CD4-positive, alpha-beta T cell (primary cell): ENCODE measurements around the gene PIP4K2A. TPM values are rescaled to one million over a fixed set of nuclear protein-coding genes. Genes with fewer than 3 reads are reported as not detected.
A peak's percentile ranks its signal among the peaks of the same experiment; 100 is the strongest.

Experiments
- ATAC-seq: fragments of 200-7000 bp; cut with Tn5 transposase; one replicate; pipeline ENCODE4 v1.10.0; 2022; ENCODE audit warnings: mild to moderate bottlenecking; ENCODE audit not compliant: poor library complexity
- CTCF ChIA-PET: fragments of 350-600 bp; sonication (Branson Sonifier 250); formaldehyde crosslinking; loops from one replicate; lab custom pipeline; 2021; ENCODE audit warnings: antibody characterized with exemption, inconsistent platforms; lab: Charles Lee
- POLR2A ChIA-PET: fragments of 350-600 bp; sonication (Branson Sonifier 250); formaldehyde crosslinking; loops from one replicate; lab custom pipeline; 2021; ENCODE audit warnings: antibody characterized with exemption, inconsistent platforms; lab: Charles Lee
- DNase-seq, 14 experiments: peaks; one replicate each; pipeline ENCODE4 v3.0.0-alpha.2; 2013 to 2020; ENCODE audit warnings: mixed read lengths in 2 of 14
- H3K27ac ChIP-seq, 2 donors: one replicate each; pipeline versions ENCODE4 v1.5.1 to v1.7.0; 2013; ENCODE audit warnings: low read length in 2 of 2, low read depth in 1 of 2, mild to moderate bottlenecking in 1 of 2
- H3K27me3 ChIP-seq, 2 experiments: 1 replicate in 1 of 2; 2 replicates in 1 of 2; pipeline versions ENCODE4 v1.6.1 to v1.7.0; 2013; ENCODE audit warnings: low read length in 2 of 2, control low read depth in 1 of 2, mild to moderate bottlenecking in 1 of 2, moderate library complexity in 1 of 2; ENCODE audit not compliant: insufficient read depth in 2 of 2, control insufficient read depth in 1 of 2
- H3K36me3 ChIP-seq: one replicate; pipeline ENCODE4 v1.6.1; 2013; ENCODE audit warnings: low read length, control low read depth; ENCODE audit not compliant: insufficient read depth
- H3K4me1 ChIP-seq: one replicate; pipeline ENCODE4 v1.6.1; 2013; ENCODE audit warnings: low read length, control low read depth; ENCODE audit not compliant: insufficient read depth
- H3K4me3 ChIP-seq: one replicate; pipeline ENCODE4 v1.5.1; 2013; ENCODE audit warnings: mild to moderate bottlenecking, low read length, moderate library complexity
- H3K9me3 ChIP-seq, 2 experiments: 1 replicate in 1 of 2; 2 replicates in 1 of 2; pipeline versions ENCODE4 v1.6.1 to v1.7.0; 2013; ENCODE audit warnings: low read length in 2 of 2, mild to moderate bottlenecking in 2 of 2, control low read depth in 1 of 2, moderate library complexity in 1 of 2; ENCODE audit not compliant: control insufficient read depth in 1 of 2, insufficient read depth in 1 of 2
- H3K27ac Mint-ChIP-seq: one replicate; pipeline ENCODE4 v1.8.0; 2020; ENCODE audit warnings: mixed read lengths
- H3K27me3 Mint-ChIP-seq: one replicate; pipeline ENCODE4 v1.8.0; 2021; ENCODE audit warnings: mixed read lengths
- H3K36me3 Mint-ChIP-seq: one replicate; pipeline ENCODE4 v1.8.0; 2021; ENCODE audit warnings: low read depth, mixed read lengths
- H3K4me1 Mint-ChIP-seq: one replicate; pipeline ENCODE4 v1.8.0; 2021; ENCODE audit warnings: low read depth, mixed read lengths
- H3K4me3 Mint-ChIP-seq: one replicate; pipeline ENCODE4 v1.8.0; 2020; ENCODE audit warnings: mild to moderate bottlenecking, mixed read lengths
- H3K9me3 Mint-ChIP-seq: one replicate; pipeline ENCODE4 v1.8.0; 2020; ENCODE audit warnings: mixed read lengths
- intact Hi-C, 2 experiments: fragments of 100-400 bp; cut with DNase I in 1 of 2; cut with micrococcal nuclease in 1 of 2; formaldehyde crosslinking; loops; one replicate each; pipeline versions ENCODE4 v1.15.1 to v1.9.0; 2023 to 2025; cut with DNase I, micrococcal nuclease
- total RNA-seq, 174 experiments: library from RNA in 2 of 174; stranded (reverse) in 2 of 174; gene quantifications; one replicate each; pipeline ENCODE4 v1.2.3 and lab custom pipeline; 2021 to 2026
- TF ChIP-seq, protein P1 (sequence below): fragments of 200-600 bp; IDR thresholded peaks from one replicate; pipeline ENCODE4 v1.8.0; 2022; ENCODE audit warnings: antibody characterized with exemption, mild to moderate bottlenecking

Gene PIP4K2A
- total RNA-seq, 2 experiments from 2014 or later: 75.4 to 87.2 TPM

DNA sequence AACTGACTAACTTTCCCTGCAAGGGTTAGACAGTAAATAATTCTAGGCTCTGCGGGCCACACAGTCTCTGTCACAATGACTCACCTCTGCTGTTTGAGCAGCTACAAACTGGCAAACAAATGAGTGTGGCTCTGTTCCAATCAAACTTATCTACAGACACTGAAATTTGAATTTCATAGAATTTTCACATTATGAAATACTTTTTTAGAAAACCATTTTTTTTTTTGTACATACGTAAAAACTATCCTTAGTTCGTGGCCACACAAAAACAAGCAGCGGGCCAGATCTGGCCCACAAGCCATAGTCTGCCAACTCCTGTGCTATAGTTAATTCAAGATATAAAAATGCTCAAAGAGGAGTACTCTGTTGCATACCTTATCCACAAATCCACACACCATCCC is 32.6 kb downstream of the PIP4K2A start:
- ChIA-PET CTCF (interaction anchor here (0.9 to 2.0 kb wide), 4 partner anchors 12 to 32 kb away, joined by 3 to 14 read pairs (median 6); no protein-coding TSS in a partner anchor), POLR2A (interaction anchor here (0.6 to 5.2 kb wide), 19 partner anchors 11 to 280 kb away, joined by 3 to 57 read pairs (median 9); partner anchors contain the start of gene PIP4K2A)
- no peaks in the 10 kb centered on the region for H3K9me3 Mint-ChIP-seq
- intact Hi-C loops: loop anchor here in 1 of 2 experiments (1.0 to 2.0 kb wide), 3 partner anchors 15 to 71 kb away; no protein-coding TSS in a partner anchor
- peak overlapping the region; percentile 61 for H3K4me3 Mint-ChIP-seq
- Histone ChIP-seq H3K4me1 (peaks cover 76% of the 10 kb centered on the region), H3K27me3 (no peaks in the 10 kb centered on the region), H3K27ac (peak overlapping the region; percentile 66 to 75), H3K4me3 (no peak overlapping the region), H3K9me3 (no peaks in the 10 kb centered on the region), H3K36me3 (no peaks in the 10 kb centered on the region)
- peak overlapping the region; percentile 99 for H3K27ac Mint-ChIP-seq
- peaks cover 92% of the 10 kb centered on the region for H3K4me1 Mint-ChIP-seq
- no peaks in the 10 kb centered on the region for H3K27me3 Mint-ChIP-seq
- TF ChIP-seq, protein P1, sequence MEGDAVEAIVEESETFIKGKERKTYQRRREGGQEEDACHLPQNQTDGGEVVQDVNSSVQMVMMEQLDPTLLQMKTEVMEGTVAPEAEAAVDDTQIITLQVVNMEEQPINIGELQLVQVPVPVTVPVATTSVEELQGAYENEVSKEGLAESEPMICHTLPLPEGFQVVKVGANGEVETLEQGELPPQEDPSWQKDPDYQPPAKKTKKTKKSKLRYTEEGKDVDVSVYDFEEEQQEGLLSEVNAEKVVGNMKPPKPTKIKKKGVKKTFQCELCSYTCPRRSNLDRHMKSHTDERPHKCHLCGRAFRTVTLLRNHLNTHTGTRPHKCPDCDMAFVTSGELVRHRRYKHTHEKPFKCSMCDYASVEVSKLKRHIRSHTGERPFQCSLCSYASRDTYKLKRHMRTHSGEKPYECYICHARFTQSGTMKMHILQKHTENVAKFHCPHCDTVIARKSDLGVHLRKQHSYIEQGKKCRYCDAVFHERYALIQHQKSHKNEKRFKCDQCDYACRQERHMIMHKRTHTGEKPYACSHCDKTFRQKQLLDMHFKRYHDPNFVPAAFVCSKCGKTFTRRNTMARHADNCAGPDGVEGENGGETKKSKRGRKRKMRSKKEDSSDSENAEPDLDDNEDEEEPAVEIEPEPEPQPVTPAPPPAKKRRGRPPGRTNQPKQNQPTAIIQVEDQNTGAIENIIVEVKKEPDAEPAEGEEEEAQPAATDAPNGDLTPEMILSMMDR: no peak
- H3K36me3 Mint-ChIP-seq: no peaks in the 10 kb centered on the region
- DNase-seq (peak; percentile 28 to 82 (median 49)), ATAC-seq (peak; percentile 66)

DNA sequence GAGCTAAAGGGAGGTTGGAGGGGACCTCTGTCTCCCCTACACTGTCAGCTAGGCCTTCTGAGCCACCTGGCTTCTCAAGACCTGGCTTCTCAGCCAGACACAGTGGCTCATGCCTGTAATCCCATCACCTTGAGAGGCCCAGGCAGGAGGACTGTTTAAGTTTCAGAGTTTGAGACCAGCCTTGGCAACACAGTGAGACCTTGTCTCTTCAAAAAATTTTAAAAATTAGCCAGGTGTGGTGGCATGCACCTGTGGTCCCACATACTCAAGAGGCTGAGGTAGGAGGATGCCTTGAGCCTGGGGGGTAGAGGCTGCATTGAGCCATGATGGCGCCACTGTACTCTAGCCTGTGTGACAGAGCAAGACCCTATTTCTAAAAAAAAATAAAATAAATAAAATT is 33.1 kb downstream of the PIP4K2A start:
- no peaks in the 10 kb centered on the region for H3K36me3 ChIP-seq
- H3K4me3 ChIP-seq: no peak overlapping the region
- Mint-ChIP-seq H3K27me3 (no peaks in the 10 kb centered on the region), H3K9me3 (no peaks in the 10 kb centered on the region), H3K36me3 (no peaks in the 10 kb centered on the region), H3K4me1 (peaks cover 95% of the 10 kb centered on the region), H3K27ac (peak overlapping the region; percentile 99), H3K4me3 (peak overlapping the region; percentile 12)
- intact Hi-C loops: no loop called here
- H3K4me1 ChIP-seq: peaks cover 76% of the 10 kb centered on the region
- peak overlapping the region; percentile 66 to 76 for H3K27ac ChIP-seq
- TF ChIP-seq, protein P1: no peak
- POLR2A ChIA-PET: interaction anchor here (0.7 to 5.2 kb wide), 16 partner anchors 10 to 281 kb away, joined by 3 to 57 read pairs (median 10); partner anchors contain the start of gene PIP4K2A
- DNase-seq: no peak
- no peaks in the 10 kb centered on the region for H3K27me3 ChIP-seq
- no peaks in the 10 kb centered on the region for H3K9me3 ChIP-seq
- no peak for ATAC-seq
- CTCF ChIA-PET: interaction anchor here (0.9 to 2.0 kb wide), 4 partner anchors 11 to 32 kb away, joined by 3 to 14 read pairs (median 6); no protein-coding TSS in a partner anchor

DNA sequence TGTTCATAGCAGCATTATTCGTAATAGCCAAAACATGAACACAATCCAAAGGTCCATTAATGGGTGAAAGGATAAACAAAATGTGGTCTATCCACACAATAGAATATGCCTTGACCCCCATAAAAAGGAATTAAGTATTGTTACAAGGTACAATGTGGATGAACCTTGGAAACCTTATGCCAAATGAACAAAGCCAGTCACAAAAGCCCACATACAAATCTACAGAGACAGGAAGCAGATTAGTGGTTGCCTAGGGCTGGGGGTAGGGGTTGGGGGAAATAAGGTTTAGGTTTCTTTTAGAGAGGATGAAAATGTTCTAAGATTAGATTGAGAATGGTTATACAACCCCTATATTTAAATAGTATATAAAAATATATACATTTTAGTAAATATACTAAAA is 34.8 kb downstream of the PIP4K2A start:
- TF ChIP-seq, protein P1: no peak
- Mint-ChIP-seq H3K36me3 (peaks cover 7% of the 10 kb centered on the region), H3K4me1 (peaks cover 98% of the 10 kb centered on the region), H3K27ac (peak overlapping the region; percentile 99), H3K9me3 (no peaks in the 10 kb centered on the region), H3K27me3 (no peaks in the 10 kb centered on the region), H3K4me3 (peak overlapping the region; percentile 27)
- no peak for ATAC-seq
- ChIA-PET POLR2A (interaction anchor here (3.1 to 5.2 kb wide), 3 partner anchors 8 to 24 kb away, joined by 15 to 39 read pairs (median 33); no protein-coding TSS in a partner anchor), CTCF (no interaction called here)
- peak in 4 of 14 experiments; percentile 46 to 64 (median 54) for DNase-seq
- intact Hi-C loops: no loop called here
- Histone ChIP-seq H3K27me3 (no peaks in the 10 kb centered on the region), H3K4me1 (peaks cover 77% of the 10 kb centered on the region), H3K9me3 (no peaks in the 10 kb centered on the region), H3K4me3 (no peak overlapping the region), H3K27ac (peak overlapping the region in 1 of 2 donors; percentile 9), H3K36me3 (no peaks in the 10 kb centered on the region)
